Osteoblast (primary cell): ENCODE measurements around the gene MKLN1. TPM values are rescaled to one million over a fixed set of nuclear protein-coding genes. Genes with fewer than 3 reads are reported as not detected.

Experiments
- DNase-seq: peaks from one replicate; pipeline ENCODE4 v3.0.0; 2011; ENCODE audit warnings: low spot score, mixed read lengths; ENCODE audit not compliant: insufficient read length; ENCODE audit errors: missing footprints
- H2AFZ ChIP-seq: 2 replicates; pipeline ENCODE4 v1.6.0; 2011; ENCODE audit warnings: mild to moderate bottlenecking, low read length
- H3K27ac ChIP-seq: 2 replicates; pipeline ENCODE4 v1.5.1; 2011; ENCODE audit warnings: mild to moderate bottlenecking, low read depth, low read length, moderate library complexity
- H3K27me3 ChIP-seq: 2 replicates; pipeline ENCODE4 v1.6.0; 2012; ENCODE audit warnings: mild to moderate bottlenecking, control low read depth, inconsistent platforms, low read length, moderate library complexity; ENCODE audit not compliant: insufficient read depth
- H3K36me3 ChIP-seq: 2 replicates; pipeline ENCODE4 v1.5.1; 2011; ENCODE audit warnings: mild to moderate bottlenecking, low read length, control low read depth, moderate library complexity; ENCODE audit not compliant: insufficient read depth
- H3K4me1 ChIP-seq: 2 replicates; pipeline ENCODE4 v1.5.1; 2011; ENCODE audit warnings: mild to moderate bottlenecking, low read length, control low read depth, moderate library complexity; ENCODE audit not compliant: insufficient read depth
- H3K4me2 ChIP-seq: 2 replicates; pipeline ENCODE4 v1.6.0; 2011; ENCODE audit warnings: mild to moderate bottlenecking, low read length; ENCODE audit not compliant: insufficient read depth
- H3K4me3 ChIP-seq: fragments of 200-600 bp; sonication (generic); 3 replicates; pipeline ENCODE4 v1.5.1; 2012; ENCODE audit warnings: mild to moderate bottlenecking, low read length, inconsistent platforms; ENCODE audit not compliant: insufficient read depth
- H3K79me2 ChIP-seq: 2 replicates; pipeline ENCODE4 v1.6.0; 2012; ENCODE audit warnings: mild to moderate bottlenecking, low read length, control low read depth, inconsistent platforms; ENCODE audit not compliant: insufficient read depth
- H3K9me3 ChIP-seq: 2 replicates; pipeline ENCODE4 v1.5.1; 2011; ENCODE audit warnings: low read depth, low read length, control low read depth
- H4K20me1 ChIP-seq: 2 replicates; pipeline ENCODE4 v1.6.0; 2012; ENCODE audit warnings: mild to moderate bottlenecking, low read length, control low read depth; ENCODE audit not compliant: insufficient read depth
- total RNA-seq: library from RNA; depleted of rRNA; stranded (reverse); fragments of >200 nt; gene quantifications from 2 replicates; pipeline ENCODE4 v1.2.3, GENCODE V29; 2012
- TF ChIP-seq, protein P1 (sequence below): IDR thresholded peaks from 2 replicates; pipeline ENCODE4 v1.5.1; 2011; ENCODE audit warnings: mild to moderate bottlenecking, low read depth, low read length, moderate library complexity; ENCODE audit errors: extremely low read depth

MKLN1 gene
- total RNA-seq, 1 donor = 52.8 TPM

DNA sequence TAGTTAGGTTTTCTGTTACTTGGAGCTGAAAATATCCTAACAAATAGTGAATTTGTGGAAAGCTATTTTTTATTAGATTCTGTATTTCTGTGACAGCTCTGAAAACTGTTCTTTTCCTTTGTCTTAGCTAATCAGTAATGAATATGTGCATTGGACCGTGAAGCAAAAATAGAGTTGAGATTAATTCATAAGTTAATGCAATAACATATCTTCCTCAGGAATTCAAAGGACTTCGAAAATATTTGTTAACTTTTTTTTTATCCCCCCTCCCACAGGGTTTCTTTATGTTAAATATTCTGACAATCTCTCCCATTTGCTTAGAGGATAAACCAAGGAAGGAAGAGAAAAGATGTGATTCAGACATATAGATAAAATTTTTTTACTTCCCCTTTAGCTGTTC, 127.3 kb downstream of the MKLN1 start:
- H3K27me3 ChIP-seq = no peaks in the 10 kb centered on the region
- H3K79me2 ChIP-seq = no peaks in the 10 kb centered on the region
- H3K27ac ChIP-seq = no peak overlapping the region
- no peaks in the 10 kb centered on the region for H3K9me3 ChIP-seq
- no peak overlapping the region for H2AFZ ChIP-seq
- no peaks in the 10 kb centered on the region for H3K4me1 ChIP-seq
- TF ChIP-seq, protein P1, sequence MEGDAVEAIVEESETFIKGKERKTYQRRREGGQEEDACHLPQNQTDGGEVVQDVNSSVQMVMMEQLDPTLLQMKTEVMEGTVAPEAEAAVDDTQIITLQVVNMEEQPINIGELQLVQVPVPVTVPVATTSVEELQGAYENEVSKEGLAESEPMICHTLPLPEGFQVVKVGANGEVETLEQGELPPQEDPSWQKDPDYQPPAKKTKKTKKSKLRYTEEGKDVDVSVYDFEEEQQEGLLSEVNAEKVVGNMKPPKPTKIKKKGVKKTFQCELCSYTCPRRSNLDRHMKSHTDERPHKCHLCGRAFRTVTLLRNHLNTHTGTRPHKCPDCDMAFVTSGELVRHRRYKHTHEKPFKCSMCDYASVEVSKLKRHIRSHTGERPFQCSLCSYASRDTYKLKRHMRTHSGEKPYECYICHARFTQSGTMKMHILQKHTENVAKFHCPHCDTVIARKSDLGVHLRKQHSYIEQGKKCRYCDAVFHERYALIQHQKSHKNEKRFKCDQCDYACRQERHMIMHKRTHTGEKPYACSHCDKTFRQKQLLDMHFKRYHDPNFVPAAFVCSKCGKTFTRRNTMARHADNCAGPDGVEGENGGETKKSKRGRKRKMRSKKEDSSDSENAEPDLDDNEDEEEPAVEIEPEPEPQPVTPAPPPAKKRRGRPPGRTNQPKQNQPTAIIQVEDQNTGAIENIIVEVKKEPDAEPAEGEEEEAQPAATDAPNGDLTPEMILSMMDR = no peak
- no peak overlapping the region for H3K4me2 ChIP-seq
- H3K4me3 ChIP-seq = no peak overlapping the region
- no peak for DNase-seq
- no peaks in the 10 kb centered on the region for H4K20me1 ChIP-seq
- peaks cover 9% of the 10 kb centered on the region for H3K36me3 ChIP-seq

DNA sequence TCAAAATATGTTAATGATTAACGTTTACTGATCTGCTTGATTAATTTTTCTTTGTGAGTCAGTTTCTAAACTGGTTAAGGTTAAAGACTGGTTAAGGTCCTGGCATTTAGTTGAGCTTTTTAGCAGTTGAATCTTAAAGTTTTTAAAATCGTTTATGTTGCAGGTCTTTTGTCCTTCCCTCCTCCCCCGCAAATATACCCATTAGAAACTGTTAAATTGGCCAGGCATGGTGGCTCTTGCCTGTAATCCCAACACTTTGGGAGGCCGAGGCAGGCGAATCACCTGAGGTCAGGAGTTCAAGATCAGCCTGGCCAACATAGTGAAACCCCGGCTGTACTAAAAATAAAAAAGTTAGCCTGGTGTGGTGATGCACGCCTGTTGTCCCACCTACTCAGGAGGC, 127.9 kb downstream of the MKLN1 start:
- H4K20me1 ChIP-seq = no peaks in the 10 kb centered on the region
- H3K4me1 ChIP-seq = no peaks in the 10 kb centered on the region
- H3K9me3 ChIP-seq = no peaks in the 10 kb centered on the region
- DNase-seq = no peak
- no peak overlapping the region for H3K4me2 ChIP-seq
- TF ChIP-seq, protein P1 = no peak
- H3K27ac ChIP-seq = no peak overlapping the region
- no peaks in the 10 kb centered on the region for H3K27me3 ChIP-seq
- no peak overlapping the region for H2AFZ ChIP-seq
- peaks cover 9% of the 10 kb centered on the region for H3K36me3 ChIP-seq
- H3K79me2 ChIP-seq = no peaks in the 10 kb centered on the region
- H3K4me3 ChIP-seq = no peak overlapping the region

DNA sequence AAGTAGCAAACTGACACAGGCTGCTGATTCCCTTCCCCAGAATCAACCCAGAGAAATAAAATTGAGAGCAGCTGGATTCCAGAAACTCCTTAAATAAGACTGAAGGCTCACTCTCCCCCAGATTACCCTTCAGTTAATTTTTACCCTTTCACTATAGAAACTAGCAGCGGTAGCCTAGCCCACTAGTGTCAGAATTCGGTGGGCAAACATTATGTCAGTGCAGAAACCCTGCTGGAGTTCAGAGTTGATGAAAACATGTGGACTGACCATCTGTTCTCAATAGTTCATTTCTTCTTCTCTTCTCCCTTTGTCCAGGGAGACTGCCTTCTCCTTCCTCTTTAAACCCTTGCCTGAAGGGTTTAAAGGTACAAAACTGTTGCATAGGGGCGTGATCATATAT, 128.7 kb downstream of the MKLN1 start:
- no peaks in the 10 kb centered on the region for H4K20me1 ChIP-seq
- TF ChIP-seq, protein P1 = no peak
- H3K4me2 ChIP-seq = no peak overlapping the region
- H3K27ac ChIP-seq = no peak overlapping the region
- H2AFZ ChIP-seq = no peak overlapping the region
- no peaks in the 10 kb centered on the region for H3K79me2 ChIP-seq
- H3K4me1 ChIP-seq = no peaks in the 10 kb centered on the region
- H3K4me3 ChIP-seq = no peak overlapping the region
- no peak for DNase-seq
- H3K27me3 ChIP-seq = no peaks in the 10 kb centered on the region
- H3K9me3 ChIP-seq = no peaks in the 10 kb centered on the region
- peaks cover 9% of the 10 kb centered on the region for H3K36me3 ChIP-seq

DNA sequence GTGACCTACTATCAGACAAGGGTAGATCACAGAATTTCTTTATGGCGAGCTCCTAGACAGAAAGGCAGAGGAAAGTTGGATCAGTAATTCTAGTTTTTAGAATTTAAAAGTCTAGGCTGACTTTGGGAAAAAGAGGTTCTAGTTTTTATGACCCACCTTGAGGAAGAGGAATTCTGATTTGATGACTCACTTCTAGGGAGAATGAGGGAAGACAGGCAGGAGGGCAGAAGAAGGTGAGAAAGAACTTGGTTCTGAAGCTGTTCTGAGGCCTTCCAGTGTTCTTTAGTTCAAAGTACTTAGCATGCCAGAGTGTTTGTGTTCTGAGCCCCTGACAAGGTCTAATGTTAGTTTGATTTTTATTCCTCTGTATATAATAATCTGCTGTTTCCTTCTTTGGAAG, 131.6 kb downstream of the MKLN1 start:
- Histone ChIP-seq H4K20me1 (no peaks in the 10 kb centered on the region), H3K4me1 (no peaks in the 10 kb centered on the region), H3K79me2 (no peaks in the 10 kb centered on the region), H3K36me3 (peaks cover 12% of the 10 kb centered on the region), H3K4me3 (no peak overlapping the region), H3K27ac (no peak overlapping the region), H3K9me3 (no peaks in the 10 kb centered on the region), H2AFZ (no peak overlapping the region), H3K27me3 (no peaks in the 10 kb centered on the region), H3K4me2 (no peak overlapping the region)
- no peak for DNase-seq
- TF ChIP-seq, protein P1 = no peak
